PFSK-1 (cell line): ENCODE data around the gene ERBB4.

Experiments
- FOXP2 ChIP-seq: optimal IDR thresholded peaks from 2 replicates; pipeline ENCODE3; 2011; ENCODE audit warnings: borderline replicate concordance, control low read depth, inconsistent platforms; ENCODE audit not compliant: insufficient read depth; ENCODE audit errors: extremely low read length, extremely low read depth
- POLR2AphosphoS5 ChIP-seq: IDR thresholded peaks from 2 replicates; pipeline ENCODE4 v1.6.1; 2012; ENCODE audit warnings: low read depth, mild to moderate bottlenecking, control low read depth, low read length, moderate library complexity
- SIN3A ChIP-seq: IDR thresholded peaks from 2 replicates; pipeline ENCODE4 v1.6.1; 2012; ENCODE audit warnings: mild to moderate bottlenecking, low read length, moderate library complexity, borderline replicate concordance; ENCODE audit not compliant: insufficient read depth
- TAF1 ChIP-seq: IDR thresholded peaks from 2 replicates; pipeline ENCODE4 v1.6.1; 2012; ENCODE audit warnings: low read length, control low read depth, borderline replicate concordance; ENCODE audit not compliant: insufficient read depth
- TF ChIP-seq, protein P1 (sequence below), 2 experiments: IDR thresholded peaks; 2 replicates each; pipeline versions ENCODE4 v1.6.1 to v1.8.0; 2011 to 2012; ENCODE audit warnings: low read depth in 2 of 2, low read length in 2 of 2, control low read depth in 1 of 2, inconsistent platforms in 1 of 2, mild to moderate bottlenecking in 1 of 2, moderate library complexity in 1 of 2; ENCODE audit not compliant: insufficient read depth in 1 of 2

The ERBB4 gene

DNA sequence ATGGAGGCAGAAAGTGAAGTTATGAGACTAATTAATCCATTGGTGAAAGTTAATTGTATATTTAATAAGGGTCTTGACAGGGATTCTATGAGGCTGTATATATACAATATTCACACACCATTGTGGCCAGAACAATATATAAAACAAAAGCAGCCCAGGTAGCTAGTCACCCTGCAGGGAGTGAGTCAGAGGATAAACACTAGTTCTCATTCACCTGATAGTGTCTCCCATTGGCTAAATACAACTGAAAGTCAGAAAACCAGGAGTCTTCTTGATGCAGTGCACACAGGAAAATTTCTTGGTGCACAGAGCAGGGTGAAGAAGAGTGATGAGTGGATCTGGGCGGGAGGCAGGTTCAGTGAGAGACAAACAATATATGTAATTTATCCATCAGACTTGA, 465.2 kb downstream of the ERBB4 start:
- TF ChIP-seq FOXP2 (no peak), POLR2AphosphoS5 (no peak)

DNA sequence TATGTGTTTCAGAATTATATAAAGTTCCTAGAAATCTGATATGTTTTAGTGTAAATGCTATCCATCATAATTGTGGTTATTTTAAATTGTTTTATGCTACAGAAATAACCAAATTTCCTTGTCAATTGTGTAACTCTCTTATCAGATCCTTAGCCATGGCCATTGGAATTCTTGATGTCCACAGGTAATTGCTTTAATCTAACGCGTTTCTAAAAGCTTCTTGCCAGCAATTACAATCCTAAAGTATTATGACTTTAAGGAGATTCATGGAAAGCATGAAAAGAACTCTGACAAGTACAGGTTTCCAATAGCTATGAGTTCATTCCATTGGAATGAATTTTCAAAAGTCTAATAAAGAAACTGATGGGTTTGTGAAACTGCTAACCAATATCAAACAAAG, 472.1 kb downstream of the ERBB4 start:
- TF ChIP-seq, protein P1, sequence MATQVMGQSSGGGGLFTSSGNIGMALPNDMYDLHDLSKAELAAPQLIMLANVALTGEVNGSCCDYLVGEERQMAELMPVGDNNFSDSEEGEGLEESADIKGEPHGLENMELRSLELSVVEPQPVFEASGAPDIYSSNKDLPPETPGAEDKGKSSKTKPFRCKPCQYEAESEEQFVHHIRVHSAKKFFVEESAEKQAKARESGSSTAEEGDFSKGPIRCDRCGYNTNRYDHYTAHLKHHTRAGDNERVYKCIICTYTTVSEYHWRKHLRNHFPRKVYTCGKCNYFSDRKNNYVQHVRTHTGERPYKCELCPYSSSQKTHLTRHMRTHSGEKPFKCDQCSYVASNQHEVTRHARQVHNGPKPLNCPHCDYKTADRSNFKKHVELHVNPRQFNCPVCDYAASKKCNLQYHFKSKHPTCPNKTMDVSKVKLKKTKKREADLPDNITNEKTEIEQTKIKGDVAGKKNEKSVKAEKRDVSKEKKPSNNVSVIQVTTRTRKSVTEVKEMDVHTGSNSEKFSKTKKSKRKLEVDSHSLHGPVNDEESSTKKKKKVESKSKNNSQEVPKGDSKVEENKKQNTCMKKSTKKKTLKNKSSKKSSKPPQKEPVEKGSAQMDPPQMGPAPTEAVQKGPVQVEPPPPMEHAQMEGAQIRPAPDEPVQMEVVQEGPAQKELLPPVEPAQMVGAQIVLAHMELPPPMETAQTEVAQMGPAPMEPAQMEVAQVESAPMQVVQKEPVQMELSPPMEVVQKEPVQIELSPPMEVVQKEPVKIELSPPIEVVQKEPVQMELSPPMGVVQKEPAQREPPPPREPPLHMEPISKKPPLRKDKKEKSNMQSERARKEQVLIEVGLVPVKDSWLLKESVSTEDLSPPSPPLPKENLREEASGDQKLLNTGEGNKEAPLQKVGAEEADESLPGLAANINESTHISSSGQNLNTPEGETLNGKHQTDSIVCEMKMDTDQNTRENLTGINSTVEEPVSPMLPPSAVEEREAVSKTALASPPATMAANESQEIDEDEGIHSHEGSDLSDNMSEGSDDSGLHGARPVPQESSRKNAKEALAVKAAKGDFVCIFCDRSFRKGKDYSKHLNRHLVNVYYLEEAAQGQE (IDR thresholded peaks at IDR 0.05; ENCODE audit: insufficient read depth in 1 of 2, low read depth in 2 of 2, low read length in 2 of 2), result no peak
- TF ChIP-seq FOXP2, result no peak
- no peak for TF ChIP-seq POLR2AphosphoS5
- no peak for TF ChIP-seq SIN3A
- no peak for TF ChIP-seq TAF1

DNA sequence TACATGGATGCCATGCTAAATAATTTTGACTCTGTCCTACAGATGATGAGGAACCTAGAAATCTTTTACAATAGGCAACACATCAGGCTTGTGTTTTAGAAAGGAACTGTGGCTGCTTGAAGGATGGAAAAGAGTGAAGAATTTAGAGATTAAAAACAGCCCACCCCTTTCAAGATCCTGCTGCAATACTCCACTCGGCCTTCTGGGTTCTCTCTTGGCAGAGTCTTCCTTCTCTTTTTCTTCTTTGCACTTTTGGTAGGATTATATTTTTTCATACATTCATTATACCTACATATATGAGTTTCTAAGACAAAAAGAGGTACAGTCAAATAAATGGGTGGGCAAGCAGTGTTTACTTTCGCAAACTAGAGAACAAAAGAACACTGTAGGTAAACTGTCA, 474.3 kb downstream of the ERBB4 start:
- TF ChIP-seq, protein P1 (IDR thresholded peaks at IDR 0.05; ENCODE audit: insufficient read depth in 1 of 2, low read depth in 2 of 2, low read length in 2 of 2), result no peak
- TF ChIP-seq TAF1, result no peak
- no peak for TF ChIP-seq SIN3A
- TF ChIP-seq FOXP2, result no peak

GRCh38 chr2:212052412-212053159, 486.0 kb downstream of the ERBB4 start:
- no peak for TF ChIP-seq SIN3A

DNA sequence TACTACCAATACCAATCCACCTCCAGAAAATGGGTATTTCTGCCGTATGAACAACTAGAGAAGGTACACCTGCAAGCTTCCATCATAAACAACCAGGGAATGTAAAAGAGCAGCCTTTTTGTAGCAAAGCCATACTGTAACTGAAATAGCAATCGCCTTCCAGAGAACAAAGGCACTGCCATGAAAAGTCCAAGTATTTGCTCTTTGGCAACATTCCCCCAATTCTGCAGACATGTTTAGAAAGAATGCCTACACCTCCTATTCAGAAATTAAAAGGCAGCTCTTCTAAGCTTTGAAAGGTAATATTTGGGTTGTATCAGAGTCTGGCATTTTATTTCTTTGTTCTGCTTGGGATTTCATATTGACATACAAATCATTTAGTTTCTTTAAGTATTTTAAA, 487.7 kb downstream of the ERBB4 start:
- TF ChIP-seq FOXP2 (no peak), TAF1 (no peak)
- TF ChIP-seq, protein P1 (IDR thresholded peaks at IDR 0.05; ENCODE audit: insufficient read depth in 1 of 2, low read depth in 2 of 2, low read length in 2 of 2), result no peak

GRCh38 chr2:212042562-212042961, 496.0 kb downstream of the ERBB4 start:
- TF ChIP-seq SIN3A (no peak), FOXP2 (no peak), TAF1 (no peak), POLR2AphosphoS5 (no peak)
- TF ChIP-seq, protein P1 (IDR thresholded peaks at IDR 0.05; ENCODE audit: insufficient read depth in 1 of 2, low read depth in 2 of 2, low read length in 2 of 2), result no peak
